Fibroblast of the aortic adventitia (primary cell): ENCODE measurements around the gene DMD. TPM values are rescaled to one million over a fixed set of nuclear protein-coding genes. Genes with fewer than 3 reads are reported as not detected.
"Not testable (repeated sequence)": the region's sequence is repeated elsewhere in the genome, so short reads cannot be mapped to it uniquely, and the experiment has no call there.

Experiments
- DNase-seq: peaks from one replicate; pipeline ENCODE4 v3.0.0-alpha.2; 2010; ENCODE audit warnings: low read depth
- H3K4me3 ChIP-seq: 2 replicates; pipeline ENCODE4 v1.5.1; 2011; ENCODE audit warnings: low read depth, mild to moderate bottlenecking, control low read depth, low read length, moderate library complexity
- CTCF ChIP-seq: IDR thresholded peaks from 2 replicates; pipeline ENCODE4 v1.5.1; 2011; ENCODE audit warnings: mild to moderate bottlenecking, low read length, control low read depth, inconsistent platforms; ENCODE audit not compliant: insufficient read depth
- total RNA-seq: library from RNA; depleted of rRNA; stranded (reverse); fragments of >200 nt; gene quantifications from 2 replicates; pipeline ENCODE4 v1.2.3, GENCODE V29; 2012; ENCODE audit warnings: low replicate concordance

Gene DMD
- total RNA-seq, 1 donor: 10.3 TPM

- TF ChIP-seq CTCF: no peak
- no peak overlapping the region for H3K4me3 ChIP-seq
- no peak for DNase-seq
These were observed 1278.6 kb downstream of the DMD start for GRCh38 chrX:31932769-31933168.

GRCh38 chrX:31932320-31932719, 1279.0 kb downstream of the DMD start:
- not testable (repeated sequence) for DNase-seq, H3K4me3 ChIP-seq

GRCh38 chrX:31931225-31931624, 1280.1 kb downstream of the DMD start:
- DNase-seq: no peak

GRCh38 chrX:31929366-31929765, 1282.0 kb downstream of the DMD start:
- DNase-seq: no peak
- no peak for TF ChIP-seq CTCF
- no peak overlapping the region for H3K4me3 ChIP-seq

More at GRCh38 chrX:31931225-31931624, 1280.1 kb downstream of the DMD start:
- TF ChIP-seq CTCF: no peak
- no peak overlapping the region for H3K4me3 ChIP-seq

GRCh38 chrX:31921236-31921635, 1290.1 kb downstream of the DMD start:
- no peak overlapping the region for H3K4me3 ChIP-seq
- TF ChIP-seq CTCF: no peak
- no peak for DNase-seq

GRCh38 chrX:31909850-31910572, 1301.3 kb downstream of the DMD start:
- no peak for TF ChIP-seq CTCF
- no peak overlapping the region for H3K4me3 ChIP-seq
- DNase-seq: no peak

GRCh38 chrX:31894152-31894551, 1317.2 kb downstream of the DMD start:
- no peak for DNase-seq
- H3K4me3 ChIP-seq: no peak overlapping the region
- TF ChIP-seq CTCF: no peak
